Left colon (tissue), 2 donors: ENCODE data around the gene DNAJB6. TPM values are rescaled to one million over a fixed set of nuclear protein-coding genes. Genes with fewer than 3 reads are reported as not detected.
A peak's percentile ranks its signal among the peaks of the same experiment; 100 is the strongest.

Experiments used
- ATAC-seq: fragments of 200-7000 bp; cut with Tn5 transposase; one replicate; pipeline ENCODE4 v1.9.1; 2020; ENCODE audit warnings: mild to moderate bottlenecking, moderate library complexity
- DNase-seq, 2 donors: peaks; one replicate each; pipeline ENCODE4 v3.0.0-alpha.2; 2020
- intact Hi-C, 2 donors: fragments of 100-400 bp; cut with DNase I in 1 of 2; cut with micrococcal nuclease in 1 of 2; formaldehyde crosslinking; loops; one replicate each; pipeline versions ENCODE4 v1.11.2 to v1.14.0; 2022; cut with DNase I, micrococcal nuclease
- long read RNA-seq: library from polyadenylated mRNA; unstranded; transcript quantifications from one replicate; pipeline ENCODE4 v2.0.0, GENCODE V29; 2021
- total RNA-seq, 2 donors: library from RNA; stranded (reverse); fragmentation: NEBNext Ultra II Directional; extraction: Animal tissue kit (Norgen Biotek cat#: 25700); gene quantifications; one replicate each; pipeline ENCODE4 v1.2.1, GENCODE V29; 2021
- donor health status: DM: no; HTN: no; CAD: no.
- donor health status: DM: yes; HTN: yes; CAD: no.

The DNAJB6 gene
- total RNA-seq, result 10 to 100 TPM; 68.8 to 83.5 TPM
- long read RNA-seq, full-length matches to known transcripts, result 159 of 201 reads
- long read RNA-seq, partial matches to known transcripts, result 16 of 201 reads
- long read RNA-seq, other reads (novel, unspliced or antisense), result 26 of 201 reads

- ATAC-seq (peak; percentile 81), DNase-seq (peak; percentile 91 to 96)
- intact Hi-C loops, result no loop called here
These were observed at the start of gene DNAJB6 for GRCh38 chr7:157336383-157337315. TSS of gene DNAJB6 (plus strand) at chr7:157337004. CDS start at chr7:157358573, 21,569 bp downstream.

- DNase-seq (no peak), ATAC-seq (no peak)
- intact Hi-C loops, result no loop called here
These were observed 45.3 kb upstream of the DNAJB6 start for GRCh38 chr7:157291404-157292080.

GRCh38 chr7:157292258-157292657, 44.5 kb upstream of the DNAJB6 start:
- no peak for ATAC-seq
- intact Hi-C loops, result no loop called here
- no peak for DNase-seq

- DNase-seq (peak; percentile 79 to 83), ATAC-seq (peak; percentile 69)
These were observed 43.9 kb upstream of the DNAJB6 start for GRCh38 chr7:157292770-157293412.

GRCh38 chr7:157293413-157293788, 43.4 kb upstream of the DNAJB6 start:
- no peak for DNase-seq
- intact Hi-C loops, result no loop called here
- ATAC-seq, result no peak

More at GRCh38 chr7:157292770-157293412, 43.9 kb upstream of the DNAJB6 start:
- intact Hi-C loops, result no loop called here

GRCh38 chr7:157294773-157295172, 42.0 kb upstream of the DNAJB6 start:
- no peak for DNase-seq
- intact Hi-C loops, result no loop called here
- ATAC-seq, result no peak

GRCh38 chr7:157295338-157295737, 41.5 kb upstream of the DNAJB6 start:
- intact Hi-C loops, result no loop called here
- DNase-seq, result no peak
- no peak for ATAC-seq

- intact Hi-C loops, result no loop called here
- ATAC-seq (no peak), DNase-seq (no peak)
These were observed 39.6 kb upstream of the DNAJB6 start for GRCh38 chr7:157297185-157297584.

GRCh38 chr7:157299317-157299612, 37.5 kb upstream of the DNAJB6 start:
- intact Hi-C loops, result no loop called here
- no peak for ATAC-seq
- no peak for DNase-seq

- intact Hi-C loops, result no loop called here
- ATAC-seq, result peak; percentile 39
- no peak for DNase-seq
These were observed 37.0 kb upstream of the DNAJB6 start for GRCh38 chr7:157299613-157300368.

GRCh38 chr7:157300369-157300825, 36.4 kb upstream of the DNAJB6 start:
- ATAC-seq (no peak), DNase-seq (no peak)
- intact Hi-C loops, result no loop called here

- intact Hi-C loops, result no loop called here
- ATAC-seq, result no peak
- DNase-seq, result no peak
These were observed 35.1 kb upstream of the DNAJB6 start for GRCh38 chr7:157301610-157302120.

GRCh38 chr7:157306846-157307838, 29.7 kb upstream of the DNAJB6 start:
- intact Hi-C loops, result no loop called here
- ATAC-seq, result no peak
- DNase-seq, result no peak

GRCh38 chr7:157309988-157310668, 26.7 kb upstream of the DNAJB6 start:
- no peak for DNase-seq
- intact Hi-C loops, result no loop called here
- no peak for ATAC-seq

GRCh38 chr7:157310676-157311185, 26.1 kb upstream of the DNAJB6 start:
- intact Hi-C loops, result no loop called here
- no peak for ATAC-seq

GRCh38 chr7:157312941-157313340, 23.9 kb upstream of the DNAJB6 start:
- ATAC-seq (no peak), DNase-seq (no peak)
- intact Hi-C loops, result no loop called here

More at GRCh38 chr7:157310676-157311185, 26.1 kb upstream of the DNAJB6 start:
- no peak for DNase-seq

GRCh38 chr7:157313645-157314044, 23.2 kb upstream of the DNAJB6 start:
- intact Hi-C loops, result no loop called here
- no peak for DNase-seq
- no peak for ATAC-seq
